PC-3 (cell line): Measurements from ENCODE around the gene PPARG. TPM values are rescaled to one million over a fixed set of nuclear protein-coding genes. Genes with fewer than 3 reads are reported as not detected.

Experiments used
- ATAC-seq: fragments of 200-7000 bp; cut with Tn5 transposase; 2 replicates; pipeline ENCODE4 v1.9.1; 2020; ENCODE audit warnings: mild to moderate bottlenecking, moderate library complexity
- BruUV-seq: library from RNA; stranded (reverse); fragments of 400-500 nt; replicated peaks from 2 replicates; lab custom pipeline; 2021; lab: Mats Ljungman, UMichigan
- CTCF ChIA-PET: fragments of 300-600 bp; sonication (Branson Sonifier 250); formaldehyde crosslinking; loops from one replicate; lab custom pipeline; 2022; ENCODE audit warnings: antibody characterized with exemption; lab: Charles Lee
- POLR2A ChIA-PET: fragments of 300-600 bp; sonication (Branson Sonifier 250); formaldehyde crosslinking; loops from one replicate; lab custom pipeline; 2022; ENCODE audit warnings: antibody characterized with exemption; ENCODE audit not compliant: unreplicated experiment; lab: Charles Lee
- DNase-seq: peaks from one replicate; pipeline ENCODE4 v3.0.0-alpha.2; 2015
- H2AFZ ChIP-seq: fragments of 300-600 bp; sonication (generic); 2 replicates; pipeline ENCODE4 v1.6.0; 2016; ENCODE audit warnings: antibody characterized with exemption, low read length
- H3F3A ChIP-seq: fragments of 300-600 bp; sonication (generic); one replicate; pipeline ENCODE4 v1.6.0; 2017; ENCODE audit warnings: antibody characterized with exemption, low read length, control low read depth, mild to moderate bottlenecking; ENCODE audit not compliant: unreplicated experiment
- H3K27ac ChIP-seq: fragments of 300-600 bp; sonication (generic); 2 replicates; pipeline ENCODE4 v1.5.1; 2016; ENCODE audit warnings: mild to moderate bottlenecking, low read length
- H3K27me3 ChIP-seq: fragments of 300-600 bp; sonication (generic); 2 replicates; pipeline ENCODE4 v1.6.1; 2016; ENCODE audit warnings: low read length, mixed read lengths
- H3K36me3 ChIP-seq: fragments of 300-600 bp; sonication (generic); 2 replicates; pipeline ENCODE4 v1.6.1; 2016; ENCODE audit warnings: low read depth, mixed run types, low read length, mixed read lengths
- H3K4me1 ChIP-seq: fragments of 300-600 bp; sonication (generic); 2 replicates; pipeline ENCODE4 v1.5.1; 2016; ENCODE audit warnings: low read length; ENCODE audit not compliant: insufficient read depth
- H3K4me2 ChIP-seq: fragments of 300-600 bp; sonication (generic); 2 replicates; pipeline ENCODE4 v1.6.0; 2016; ENCODE audit warnings: low read length
- H3K4me3 ChIP-seq: fragments of 300-600 bp; sonication (generic); 2 replicates; pipeline ENCODE4 v1.5.1; 2016; ENCODE audit warnings: mild to moderate bottlenecking, low read length, mixed read lengths
- H3K79me2 ChIP-seq: fragments of 300-600 bp; sonication (generic); 2 replicates; pipeline ENCODE4 v1.6.1; 2017; ENCODE audit warnings: low read length, mixed read lengths
- H3K9ac ChIP-seq: fragments of 300-600 bp; sonication (generic); 2 replicates; pipeline ENCODE4 v1.6.0; 2016; ENCODE audit warnings: mild to moderate bottlenecking, low read length
- H3K9me2 ChIP-seq: fragments of 300-600 bp; sonication (generic); replicated peaks from 2 replicates; pipeline ENCODE4 v1.6.1; 2016; ENCODE audit warnings: mixed run types, low read length, mixed read lengths
- H3K9me3 ChIP-seq: fragments of 300-600 bp; sonication (generic); 2 replicates; pipeline ENCODE4 v1.6.1; 2016; ENCODE audit warnings: low read length, mixed read lengths
- H4K20me1 ChIP-seq: fragments of 300-600 bp; sonication (generic); 2 replicates; pipeline ENCODE4 v1.6.1; 2016; ENCODE audit warnings: low read length, mixed read lengths
- EZH2 ChIP-seq: fragments of 300-600 bp; sonication (generic); IDR thresholded peaks from one replicate; pipeline ENCODE4 v1.6.1; 2017; ENCODE audit warnings: antibody characterized with exemption, mild to moderate bottlenecking, low read length; ENCODE audit not compliant: unreplicated experiment
- EZH2phosphoT487 ChIP-seq: fragments of 300-600 bp; sonication (generic); IDR thresholded peaks from 2 replicates; pipeline ENCODE4 v1.6.1; 2018; ENCODE audit warnings: mild to moderate bottlenecking, antibody characterized with exemption, low read length, borderline replicate concordance
- intact Hi-C: fragments of 100-400 bp; cut with micrococcal nuclease; formaldehyde crosslinking; loops from 2 replicates; pipeline ENCODE4 v1.9.0; 2023
- total RNA-seq: library from RNA; depleted of rRNA; stranded (reverse); fragments of >200 nt; gene quantifications from 2 replicates; pipeline ENCODE4 v1.2.3, GENCODE V29; 2014
- TF ChIP-seq, protein P1 (sequence below): fragments of 300-600 bp; sonication (generic); conservative IDR thresholded peaks from 2 replicates; pipeline ENCODE4 v1.5.1; 2017; ENCODE audit warnings: antibody characterized with exemption, low read depth, mild to moderate bottlenecking, low read length

PPARG gene
- total RNA-seq, 1 experiment from 2014 or later = 250 TPM

GRCh38 chr3:12379640-12380429 lies 91.0 kb downstream of the PPARG start:
- no peaks in the 10 kb centered on the region for H3K9me2 ChIP-seq
- H3K27me3 ChIP-seq = no peaks in the 10 kb centered on the region
- H2AFZ ChIP-seq = no peak overlapping the region
- ATAC-seq (no peak), DNase-seq (no peak)
- ChIA-PET POLR2A (interaction anchor here (0.5 kb wide), 1 partner anchor 78 kb away, joined by 3 read pairs; no protein-coding TSS in a partner anchor), CTCF (no interaction called here)
- TF ChIP-seq EZH2phosphoT487 (no peak), EZH2 (no peak)
- TF ChIP-seq, protein P1, sequence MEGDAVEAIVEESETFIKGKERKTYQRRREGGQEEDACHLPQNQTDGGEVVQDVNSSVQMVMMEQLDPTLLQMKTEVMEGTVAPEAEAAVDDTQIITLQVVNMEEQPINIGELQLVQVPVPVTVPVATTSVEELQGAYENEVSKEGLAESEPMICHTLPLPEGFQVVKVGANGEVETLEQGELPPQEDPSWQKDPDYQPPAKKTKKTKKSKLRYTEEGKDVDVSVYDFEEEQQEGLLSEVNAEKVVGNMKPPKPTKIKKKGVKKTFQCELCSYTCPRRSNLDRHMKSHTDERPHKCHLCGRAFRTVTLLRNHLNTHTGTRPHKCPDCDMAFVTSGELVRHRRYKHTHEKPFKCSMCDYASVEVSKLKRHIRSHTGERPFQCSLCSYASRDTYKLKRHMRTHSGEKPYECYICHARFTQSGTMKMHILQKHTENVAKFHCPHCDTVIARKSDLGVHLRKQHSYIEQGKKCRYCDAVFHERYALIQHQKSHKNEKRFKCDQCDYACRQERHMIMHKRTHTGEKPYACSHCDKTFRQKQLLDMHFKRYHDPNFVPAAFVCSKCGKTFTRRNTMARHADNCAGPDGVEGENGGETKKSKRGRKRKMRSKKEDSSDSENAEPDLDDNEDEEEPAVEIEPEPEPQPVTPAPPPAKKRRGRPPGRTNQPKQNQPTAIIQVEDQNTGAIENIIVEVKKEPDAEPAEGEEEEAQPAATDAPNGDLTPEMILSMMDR = no peak
- H3K79me2 ChIP-seq = peaks cover 38% of the 10 kb centered on the region
- H3K4me2 ChIP-seq = no peak overlapping the region
- no TSS peak for BruUV-seq
- H3K4me3 ChIP-seq = no peak overlapping the region
- peaks cover 73% of the 10 kb centered on the region for H3K36me3 ChIP-seq
- H3K27ac ChIP-seq = peak overlapping the region; percentile 34
- no peaks in the 10 kb centered on the region for H4K20me1 ChIP-seq
- H3F3A ChIP-seq = peaks cover 14% of the 10 kb centered on the region
- H3K4me1 ChIP-seq = peaks cover 43% of the 10 kb centered on the region
- intact Hi-C loops = loop anchor here (5.0 to 10.0 kb wide), 2 partner anchors 42 to 245 kb away; no protein-coding TSS in a partner anchor
- H3K9ac ChIP-seq = no peak overlapping the region
- no peaks in the 10 kb centered on the region for H3K9me3 ChIP-seq

DNA sequence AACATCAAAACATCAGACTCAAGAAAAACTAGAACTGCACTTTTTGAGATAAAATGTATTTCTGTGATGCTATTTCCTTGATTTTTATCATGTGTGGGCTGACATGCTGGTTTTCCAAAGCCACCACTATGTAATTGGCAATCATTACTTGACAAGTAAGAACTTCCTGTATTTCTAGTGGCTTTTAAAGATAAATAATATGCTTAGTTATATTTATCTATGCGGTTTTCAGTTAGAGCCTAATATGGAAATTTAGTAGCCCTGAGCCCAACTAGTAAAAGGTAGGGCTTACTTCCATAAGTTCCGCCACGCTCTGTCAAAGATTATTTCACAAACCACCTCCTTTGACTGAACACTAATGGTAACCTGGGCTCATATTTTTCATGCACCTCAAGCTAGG lies 91.6 kb downstream of the PPARG start:
- intact Hi-C loops = loop anchor here (5.0 kb wide), 1 partner anchor 42 kb away; no protein-coding TSS in a partner anchor
- Histone ChIP-seq H3K27me3 (no peaks in the 10 kb centered on the region), H3K4me3 (no peak overlapping the region), H3F3A (peaks cover 14% of the 10 kb centered on the region), H2AFZ (no peak overlapping the region), H3K9me2 (no peaks in the 10 kb centered on the region), H3K27ac (peak overlapping the region; percentile 34), H3K9me3 (no peaks in the 10 kb centered on the region), H3K9ac (no peak overlapping the region), H3K4me2 (no peak overlapping the region), H3K36me3 (peaks cover 78% of the 10 kb centered on the region), H4K20me1 (no peaks in the 10 kb centered on the region), H3K79me2 (peaks cover 32% of the 10 kb centered on the region), H3K4me1 (peaks cover 46% of the 10 kb centered on the region)
- BruUV-seq = no TSS peak
- DNase-seq (no peak), ATAC-seq (no peak)
- CTCF ChIA-PET = no interaction called here
- TF ChIP-seq, protein P1 = no peak
- no peak for TF ChIP-seq EZH2phosphoT487
- no peak for TF ChIP-seq EZH2
- POLR2A ChIA-PET = interaction anchor here (0.5 kb wide), 1 partner anchor 78 kb away, joined by 3 read pairs; no protein-coding TSS in a partner anchor

GRCh38 chr3:12381199-12381598 lies 92.3 kb downstream of the PPARG start:
- peaks cover 20% of the 10 kb centered on the region for H3F3A ChIP-seq
- BruUV-seq = no TSS peak
- DNase-seq = no peak

More at GRCh38 chr3:12381199-12381598, 92.3 kb downstream of the PPARG start:
- intact Hi-C loops = loop anchor here (5.0 kb wide), 1 partner anchor 41 kb away; no protein-coding TSS in a partner anchor
- H3K9ac ChIP-seq = no peak overlapping the region
- ChIA-PET POLR2A (no interaction called here), CTCF (no interaction called here)
- no peaks in the 10 kb centered on the region for H3K27me3 ChIP-seq
- H3K36me3 ChIP-seq = peaks cover 85% of the 10 kb centered on the region
- H3K27ac ChIP-seq = peak overlapping the region; percentile 28
- H3K4me2 ChIP-seq = no peak overlapping the region
- no peak overlapping the region for H2AFZ ChIP-seq
- H3K4me3 ChIP-seq = no peak overlapping the region
- no peaks in the 10 kb centered on the region for H3K9me3 ChIP-seq
- no peaks in the 10 kb centered on the region for H4K20me1 ChIP-seq
- H3K9me2 ChIP-seq = no peaks in the 10 kb centered on the region
- H3K79me2 ChIP-seq = peaks cover 32% of the 10 kb centered on the region
- ATAC-seq = no peak
- peaks cover 46% of the 10 kb centered on the region for H3K4me1 ChIP-seq
- TF ChIP-seq EZH2 (no peak), EZH2phosphoT487 (no peak)
- TF ChIP-seq, protein P1 = no peak
